ENCODE results near the gene DHRS11. TPM values are rescaled to one million over a fixed set of nuclear protein-coding genes. Genes with fewer than 3 reads are reported as not detected.
A peak's percentile ranks its signal among the peaks of the same experiment; 100 is the strongest.
"Not testable (repeated sequence)": the region's sequence is repeated elsewhere in the genome, so short reads cannot be mapped to it uniquely, and the experiment has no call there.

Gene DHRS11
- total RNA-seq, 6 experiments from 2014 or later = 8.4 to 11.3 (median 10.6) TPM

- peak overlapping the region; percentile 92 for H3K27ac Mint-ChIP-seq
- no peaks in the 10 kb centered on the region for H3K9me3 Mint-ChIP-seq
- no peak for DNase-seq
- H3K4me3 Mint-ChIP-seq = peak overlapping the region; percentile 94
- TF ChIP-seq CTCF (IDR thresholded peaks at IDR 0.05) = no peak
- H3K27me3 Mint-ChIP-seq (ENCODE audit: insufficient read depth) = peaks cover 3% of the 10 kb centered on the region; the same call in 1 of the 2 replicates
- H3K4me1 Mint-ChIP-seq (ENCODE audit: low read depth) = peaks cover 34% of the 10 kb centered on the region
- peaks cover 3% of the 10 kb centered on the region; the same call in 1 of the 2 replicates for H3K36me3 Mint-ChIP-seq (ENCODE audit: low read depth)
These were observed 8.8 kb downstream of the DHRS11 start for GRCh38 chr17:36600465-36600864.

GRCh38 chr17:36600936-36601302 is 9.2 kb downstream of the DHRS11 start:
- Mint-ChIP-seq H3K4me3 (peak overlapping the region; percentile 94), H3K9me3 (no peaks in the 10 kb centered on the region), H3K27me3 (ENCODE audit: insufficient read depth) (peaks cover 3% of the 10 kb centered on the region; the same call in 1 of the 2 replicates), H3K36me3 (ENCODE audit: low read depth) (peaks cover 7% of the 10 kb centered on the region; the same call in 1 of the 2 replicates), H3K27ac (peak overlapping the region; percentile 92), H3K4me1 (ENCODE audit: low read depth) (peaks cover 39% of the 10 kb centered on the region)
- no peak for DNase-seq
- peak; percentile 22; the same call in 1 of the 2 replicates for TF ChIP-seq CTCF (IDR thresholded peaks at IDR 0.05)

- TF ChIP-seq CTCF (IDR thresholded peaks at IDR 0.05) = no peak; the same call in none of the 2 replicates
- peak within 1 kb of the TSS; percentile 92 for H3K27ac Mint-ChIP-seq
- no peaks in the 10 kb centered on the region for H3K9me3 Mint-ChIP-seq
- H3K4me1 Mint-ChIP-seq (ENCODE audit: low read depth) = peaks cover 43% of the 10 kb centered on the region
- DNase-seq = peak; percentile 96
- H3K27me3 Mint-ChIP-seq (ENCODE audit: insufficient read depth) = peaks cover 3% of the 10 kb centered on the region; the same call in 1 of the 2 replicates
- H3K36me3 Mint-ChIP-seq (ENCODE audit: low read depth) = peaks cover 9% of the 10 kb centered on the region; the same call in 1 of the 2 replicates
- H3K4me3 Mint-ChIP-seq = peak within 1 kb of the TSS; percentile 94
These were observed 9.8 kb downstream of the DHRS11 start, which contains the start of gene MRM1 for GRCh38 chr17:36601303-36602029. TSS of gene MRM1 (plus strand) at chr17:36601583. CDS start at chr17:36601811, 228 bp downstream.

GRCh38 chr17:36602030-36602748 is 10.5 kb downstream of the DHRS11 start:
- Mint-ChIP-seq H3K27ac (peak overlapping the region; percentile 92), H3K4me1 (ENCODE audit: low read depth) (peaks cover 43% of the 10 kb centered on the region), H3K27me3 (ENCODE audit: insufficient read depth) (peaks cover 3% of the 10 kb centered on the region; the same call in 1 of the 2 replicates), H3K36me3 (ENCODE audit: low read depth) (peaks cover 9% of the 10 kb centered on the region; the same call in 1 of the 2 replicates), H3K9me3 (no peaks in the 10 kb centered on the region), H3K4me3 (peak overlapping the region; percentile 94)
- TF ChIP-seq CTCF (IDR thresholded peaks at IDR 0.05) = no peak
- DNase-seq = no peak

- Mint-ChIP-seq H3K9me3 (no peaks in the 10 kb centered on the region), H3K27ac (peak overlapping the region; percentile 92), H3K4me1 (ENCODE audit: low read depth) (peaks cover 46% of the 10 kb centered on the region), H3K36me3 (ENCODE audit: low read depth) (peaks cover 12% of the 10 kb centered on the region; the same call in 1 of the 2 replicates), H3K4me3 (peak overlapping the region; percentile 94), H3K27me3 (ENCODE audit: insufficient read depth) (peaks cover 3% of the 10 kb centered on the region; the same call in 1 of the 2 replicates)
- peak; percentile 37 for DNase-seq
- TF ChIP-seq CTCF (IDR thresholded peaks at IDR 0.05) = peak; percentile 95
These were observed 11.3 kb downstream of the DHRS11 start for GRCh38 chr17:36602924-36603384.

GRCh38 chr17:36605028-36605427 is 13.3 kb downstream of the DHRS11 start:
- DNase-seq; H3K27me3 Mint-ChIP-seq (ENCODE audit: insufficient read depth); H3K27ac Mint-ChIP-seq; H3K4me3 Mint-ChIP-seq; H3K9me3 Mint-ChIP-seq: not testable (repeated sequence)
- H3K36me3 Mint-ChIP-seq (ENCODE audit: low read depth) = peaks cover 14% of the 10 kb centered on the region; the same call in 1 of the 2 replicates
- H3K4me1 Mint-ChIP-seq (ENCODE audit: low read depth) = peaks cover 61% of the 10 kb centered on the region
